ENCODE results near the gene CPVL.

Gene CPVL

GRCh38 chr7:29113384-29114102 is 32.8 kb downstream of the CPVL start:
- Histone ChIP-seq H3K9me3 (ENCODE audit: insufficient read depth, low read length) (no peaks in the 10 kb centered on the region), H2AFZ (ENCODE audit: low read depth, low read length) (no peak overlapping the region), H3K27me3 (ENCODE audit: low read depth, low read length) (peaks cover 11% of the 10 kb centered on the region; the same call in 1 of the 2 replicates), H4K20me1 (ENCODE audit: insufficient read depth, low read length) (no peaks in the 10 kb centered on the region; the same call in 1 of the 2 replicates), H3K79me2 (ENCODE audit: low read length) (no peaks in the 10 kb centered on the region), H3K4me1 (ENCODE audit: low read length) (peaks cover 33% of the 10 kb centered on the region), H3K4me3 (ENCODE audit: low read length) (no peak overlapping the region), H3K4me2 (ENCODE audit: low read length) (peak overlapping the region; percentile 14), H3K36me3 (replicated peaks; ENCODE audit: low read depth, low read length) (no peaks in the 10 kb centered on the region), H3K9ac (ENCODE audit: low read length) (no peak overlapping the region), H3K27ac (ENCODE audit: low read length) (no peak overlapping the region)
- TF ChIP-seq CTCF (IDR thresholded peaks at IDR 0.05; ENCODE audit: low read depth, low read length) (peak; percentile 51), EZH2phosphoT487 (IDR thresholded peaks at IDR 0.05; ENCODE audit: low read depth) (no peak)

- Histone ChIP-seq H2AFZ (ENCODE audit: low read depth, low read length) (no peak overlapping the region), H4K20me1 (ENCODE audit: insufficient read depth, low read length) (no peaks in the 10 kb centered on the region), H3K27me3 (ENCODE audit: low read depth, low read length) (peaks cover 11% of the 10 kb centered on the region; the same call in 1 of the 2 replicates), H3K36me3 (replicated peaks; ENCODE audit: low read depth, low read length) (no peaks in the 10 kb centered on the region), H3K9me3 (ENCODE audit: insufficient read depth, low read length) (no peaks in the 10 kb centered on the region), H3K4me2 (ENCODE audit: low read length) (no peak overlapping the region), H3K27ac (ENCODE audit: low read length) (no peak overlapping the region), H3K79me2 (ENCODE audit: low read length) (no peaks in the 10 kb centered on the region), H3K4me1 (ENCODE audit: low read length) (peaks cover 33% of the 10 kb centered on the region), H3K4me3 (ENCODE audit: low read length) (no peak overlapping the region), H3K9ac (ENCODE audit: low read length) (no peak overlapping the region)
- TF ChIP-seq CTCF (IDR thresholded peaks at IDR 0.05; ENCODE audit: low read depth, low read length) (no peak), EZH2phosphoT487 (IDR thresholded peaks at IDR 0.05; ENCODE audit: low read depth) (no peak)
Measured at GRCh38 chr7:29112721-29113120, 33.6 kb downstream of the CPVL start.

GRCh38 chr7:29109899-29110298 is 36.4 kb downstream of the CPVL start:
- TF ChIP-seq CTCF (IDR thresholded peaks at IDR 0.05; ENCODE audit: low read depth, low read length) = no peak
- no peak for TF ChIP-seq EZH2phosphoT487 (IDR thresholded peaks at IDR 0.05; ENCODE audit: low read depth)

GRCh38 chr7:29109358-29109757 is 37.0 kb downstream of the CPVL start:
- Histone ChIP-seq H3K27ac (ENCODE audit: low read length) (no peak overlapping the region), H2AFZ (ENCODE audit: low read depth, low read length) (no peak overlapping the region), H3K4me1 (ENCODE audit: low read length) (peaks cover 29% of the 10 kb centered on the region), H3K4me3 (ENCODE audit: low read length) (no peak overlapping the region), H3K4me2 (ENCODE audit: low read length) (peak overlapping the region; percentile 10), H3K9ac (ENCODE audit: low read length) (no peak overlapping the region), H3K36me3 (replicated peaks; ENCODE audit: low read depth, low read length) (no peaks in the 10 kb centered on the region), H3K79me2 (ENCODE audit: low read length) (no peaks in the 10 kb centered on the region), H4K20me1 (ENCODE audit: insufficient read depth, low read length) (peaks cover 6% of the 10 kb centered on the region), H3K9me3 (ENCODE audit: insufficient read depth, low read length) (no peaks in the 10 kb centered on the region), H3K27me3 (ENCODE audit: low read depth, low read length) (peaks cover 13% of the 10 kb centered on the region; the same call in 1 of the 2 replicates)
- TF ChIP-seq EZH2phosphoT487 (IDR thresholded peaks at IDR 0.05; ENCODE audit: low read depth) (no peak), CTCF (IDR thresholded peaks at IDR 0.05; ENCODE audit: low read depth, low read length) (no peak)

More at GRCh38 chr7:29109899-29110298, 36.4 kb downstream of the CPVL start:
- Histone ChIP-seq H3K36me3 (replicated peaks; ENCODE audit: low read depth, low read length) (no peaks in the 10 kb centered on the region), H3K4me3 (ENCODE audit: low read length) (no peak overlapping the region), H3K4me1 (ENCODE audit: low read length) (peaks cover 33% of the 10 kb centered on the region), H3K4me2 (ENCODE audit: low read length) (peak overlapping the region; percentile 10), H3K9me3 (ENCODE audit: insufficient read depth, low read length) (no peaks in the 10 kb centered on the region), H3K27ac (ENCODE audit: low read length) (no peak overlapping the region), H3K9ac (ENCODE audit: low read length) (no peak overlapping the region), H3K79me2 (ENCODE audit: low read length) (no peaks in the 10 kb centered on the region), H4K20me1 (ENCODE audit: insufficient read depth, low read length) (peaks cover 6% of the 10 kb centered on the region), H3K27me3 (ENCODE audit: low read depth, low read length) (peaks cover 13% of the 10 kb centered on the region; the same call in 1 of the 2 replicates), H2AFZ (ENCODE audit: low read depth, low read length) (no peak overlapping the region)

Data from OCI-LY3 (cell line).